ENCODE data around the gene HCFC1R1.

DNA sequence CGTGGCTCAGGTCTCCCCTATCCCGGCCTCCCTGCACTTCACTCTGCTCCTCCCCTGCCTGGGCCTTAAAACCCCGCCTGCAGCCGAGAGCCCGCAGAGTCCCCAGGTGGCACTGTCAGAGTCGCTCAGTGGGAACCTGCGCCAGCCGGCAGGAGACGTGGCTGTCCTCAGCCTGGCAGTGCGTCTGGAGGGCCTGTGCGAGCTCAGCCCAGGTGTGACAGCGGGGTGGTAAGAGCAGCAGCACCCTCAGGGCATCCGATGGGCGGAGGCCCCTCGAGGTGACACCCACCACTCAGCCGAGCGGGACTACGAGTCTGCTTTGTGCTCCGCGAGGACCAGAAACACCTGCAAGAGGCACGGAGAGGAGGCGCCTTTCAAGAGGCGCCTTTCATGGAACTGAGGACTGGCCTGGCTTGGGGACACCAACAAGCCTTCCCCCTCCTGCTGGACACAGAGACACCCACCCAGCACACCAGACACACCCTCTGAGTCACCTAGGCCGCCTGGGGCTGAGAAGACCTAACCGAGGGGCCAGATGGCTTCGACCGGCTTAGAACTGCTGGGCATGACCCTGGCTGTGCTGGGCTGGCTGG lies 10.8 kb downstream of the HCFC1R1 start, which contains the start of gene CLDN9:
- TF ChIP-seq, protein P1, sequence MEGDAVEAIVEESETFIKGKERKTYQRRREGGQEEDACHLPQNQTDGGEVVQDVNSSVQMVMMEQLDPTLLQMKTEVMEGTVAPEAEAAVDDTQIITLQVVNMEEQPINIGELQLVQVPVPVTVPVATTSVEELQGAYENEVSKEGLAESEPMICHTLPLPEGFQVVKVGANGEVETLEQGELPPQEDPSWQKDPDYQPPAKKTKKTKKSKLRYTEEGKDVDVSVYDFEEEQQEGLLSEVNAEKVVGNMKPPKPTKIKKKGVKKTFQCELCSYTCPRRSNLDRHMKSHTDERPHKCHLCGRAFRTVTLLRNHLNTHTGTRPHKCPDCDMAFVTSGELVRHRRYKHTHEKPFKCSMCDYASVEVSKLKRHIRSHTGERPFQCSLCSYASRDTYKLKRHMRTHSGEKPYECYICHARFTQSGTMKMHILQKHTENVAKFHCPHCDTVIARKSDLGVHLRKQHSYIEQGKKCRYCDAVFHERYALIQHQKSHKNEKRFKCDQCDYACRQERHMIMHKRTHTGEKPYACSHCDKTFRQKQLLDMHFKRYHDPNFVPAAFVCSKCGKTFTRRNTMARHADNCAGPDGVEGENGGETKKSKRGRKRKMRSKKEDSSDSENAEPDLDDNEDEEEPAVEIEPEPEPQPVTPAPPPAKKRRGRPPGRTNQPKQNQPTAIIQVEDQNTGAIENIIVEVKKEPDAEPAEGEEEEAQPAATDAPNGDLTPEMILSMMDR (IDR thresholded peaks at IDR 0.05; ENCODE audit: control extremely low read depth in 1 of 3, insufficient read depth in 1 of 3, low read depth in 1 of 3, low read length in 3 of 3), result no peak
- TF ChIP-seq, protein P2, sequence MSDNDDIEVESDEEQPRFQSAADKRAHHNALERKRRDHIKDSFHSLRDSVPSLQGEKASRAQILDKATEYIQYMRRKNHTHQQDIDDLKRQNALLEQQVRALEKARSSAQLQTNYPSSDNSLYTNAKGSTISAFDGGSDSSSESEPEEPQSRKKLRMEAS (IDR thresholded peaks at IDR 0.05), result no peak
- TF ChIP-seq POLR2AphosphoS5 (IDR thresholded peaks at IDR 0.05; ENCODE audit: low read depth, low read length) (no peak), EZH2 (IDR thresholded peaks at IDR 0.05; ENCODE audit: low read depth, low read length, severe bottlenecking) (no peak), POLR2A (IDR thresholded peaks at IDR 0.05; ENCODE audit: control extremely low read depth in 1 of 2, low read depth in 2 of 2, low read length in 2 of 2) (no peak), RAD21 (IDR thresholded peaks at IDR 0.05 in 1 of 2, conservative IDR thresholded peaks at IDR 0.05 in 1 of 2; ENCODE audit: low read depth in 2 of 2, low read length in 2 of 2) (no peak)

Measured in H1 (cell line).